ENCODE measurements around the gene ZNF662. TPM values are rescaled to one million over a fixed set of nuclear protein-coding genes. Genes with fewer than 3 reads are reported as not detected.

The ZNF662 gene
- total RNA-seq, 1 experiment from 2014 or later = 1.1 TPM

- Mint-ChIP-seq H3K9me3 (ENCODE audit: low read depth, unreplicated experiment) (peaks cover 2% of the 10 kb centered on the region), H3K4me3 (ENCODE audit: low read depth, unreplicated experiment) (no peak overlapping the region)
- no TSS peak for BruUV-seq (replicated peaks)
Measured at GRCh38 chr3:42898896-42899675, 6.9 kb upstream of the ZNF662 start.

GRCh38 chr3:42900226-42901072 lies 5.5 kb upstream of the ZNF662 start:
- TF ChIP-seq CTCF (IDR thresholded peaks at IDR 0.05; ENCODE audit: unreplicated experiment) = no peak
- intact Hi-C loops (cut with micrococcal nuclease; ENCODE audit: unreplicated experiment) = no loop called here
- no TSS peak for BruUV-seq (replicated peaks)
- Mint-ChIP-seq H3K36me3 (ENCODE audit: insufficient read depth, unreplicated experiment) (peaks cover 6% of the 10 kb centered on the region), H3K27ac (ENCODE audit: unreplicated experiment) (peak overlapping the region; percentile 59), H3K4me1 (ENCODE audit: low read depth, unreplicated experiment) (peaks cover 18% of the 10 kb centered on the region), H3K27me3 (ENCODE audit: unreplicated experiment) (peaks cover 20% of the 10 kb centered on the region), H3K9me3 (ENCODE audit: low read depth, unreplicated experiment) (peaks cover 5% of the 10 kb centered on the region), H3K4me3 (ENCODE audit: low read depth, unreplicated experiment) (peak overlapping the region; percentile 29)
- CTCF ChIA-PET = interaction anchor here (0.7 kb wide), 1 partner anchor 79 kb away, joined by 3 read pairs; the partner anchor contains the start of gene GASK1A
- no peak for DNase-seq

More at GRCh38 chr3:42898896-42899675, 6.9 kb upstream of the ZNF662 start:
- intact Hi-C loops (cut with micrococcal nuclease; ENCODE audit: unreplicated experiment) = no loop called here
- CTCF ChIA-PET = interaction anchor here (1.3 kb wide), 1 partner anchor 9 kb away, joined by 3 read pairs; no protein-coding TSS in a partner anchor
- Mint-ChIP-seq H3K27me3 (ENCODE audit: unreplicated experiment) (peaks cover 7% of the 10 kb centered on the region), H3K4me1 (ENCODE audit: low read depth, unreplicated experiment) (peaks cover 28% of the 10 kb centered on the region), H3K36me3 (ENCODE audit: insufficient read depth, unreplicated experiment) (peaks cover 6% of the 10 kb centered on the region), H3K27ac (ENCODE audit: unreplicated experiment) (no peak overlapping the region)
- DNase-seq = no peak
- TF ChIP-seq CTCF (IDR thresholded peaks at IDR 0.05; ENCODE audit: unreplicated experiment) = no peak

GRCh38 chr3:42901073-42901415 lies 4.9 kb upstream of the ZNF662 start:
- TF ChIP-seq CTCF (IDR thresholded peaks at IDR 0.05; ENCODE audit: unreplicated experiment) = no peak
- BruUV-seq (replicated peaks) = no TSS peak
- CTCF ChIA-PET = interaction anchor here (0.7 kb wide), 1 partner anchor 78 kb away, joined by 3 read pairs; the partner anchor contains the start of gene GASK1A

GRCh38 chr3:42902257-42902656 lies 3.7 kb upstream of the ZNF662 start:
- no TSS peak for BruUV-seq (replicated peaks)
- intact Hi-C loops (cut with micrococcal nuclease; ENCODE audit: unreplicated experiment) = no loop called here
- no peak for TF ChIP-seq CTCF (IDR thresholded peaks at IDR 0.05; ENCODE audit: unreplicated experiment)
- Mint-ChIP-seq H3K27ac (ENCODE audit: unreplicated experiment) (no peak overlapping the region), H3K9me3 (ENCODE audit: low read depth, unreplicated experiment) (peaks cover 5% of the 10 kb centered on the region), H3K4me3 (ENCODE audit: low read depth, unreplicated experiment) (no peak overlapping the region), H3K36me3 (ENCODE audit: insufficient read depth, unreplicated experiment) (peaks cover 6% of the 10 kb centered on the region), H3K27me3 (ENCODE audit: unreplicated experiment) (peaks cover 39% of the 10 kb centered on the region), H3K4me1 (ENCODE audit: low read depth, unreplicated experiment) (peaks cover 17% of the 10 kb centered on the region)
- CTCF ChIA-PET = interaction anchor here (0.7 kb wide), 1 partner anchor 82 kb away, joined by 3 read pairs; no protein-coding TSS in a partner anchor
- no peak for DNase-seq

More at GRCh38 chr3:42901073-42901415, 4.9 kb upstream of the ZNF662 start:
- Mint-ChIP-seq H3K27me3 (ENCODE audit: unreplicated experiment) (peaks cover 26% of the 10 kb centered on the region), H3K4me3 (ENCODE audit: low read depth, unreplicated experiment) (peak overlapping the region; percentile 29), H3K9me3 (ENCODE audit: low read depth, unreplicated experiment) (peaks cover 5% of the 10 kb centered on the region), H3K36me3 (ENCODE audit: insufficient read depth, unreplicated experiment) (peaks cover 6% of the 10 kb centered on the region), H3K4me1 (ENCODE audit: low read depth, unreplicated experiment) (peaks cover 17% of the 10 kb centered on the region), H3K27ac (ENCODE audit: unreplicated experiment) (peak overlapping the region; percentile 59)
- DNase-seq = peak; percentile 30
- intact Hi-C loops (cut with micrococcal nuclease; ENCODE audit: unreplicated experiment) = no loop called here
